ENCODE measurements around the gene PCSK5.

The PCSK5 gene

DNA sequence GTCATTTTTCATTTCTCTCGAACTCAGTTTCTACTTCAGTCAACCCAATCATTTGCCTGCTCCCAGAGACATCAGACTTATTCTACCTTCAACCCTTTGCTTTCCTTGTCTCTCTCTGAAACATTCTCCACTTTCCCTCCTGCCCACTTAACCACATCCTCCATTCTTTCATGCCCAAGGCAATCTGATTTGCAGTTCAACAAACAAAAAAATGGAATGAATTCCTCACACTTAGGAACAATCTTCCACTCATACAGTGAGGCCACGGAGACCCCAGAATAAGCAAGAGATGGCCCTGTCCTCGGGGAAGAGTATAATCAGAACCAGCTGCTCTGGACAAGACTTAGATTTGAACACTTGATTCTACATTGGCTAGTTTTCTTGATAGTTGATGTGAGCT, 323.3 kb downstream of the PCSK5 start:
- DNase-seq = no peak

DNA sequence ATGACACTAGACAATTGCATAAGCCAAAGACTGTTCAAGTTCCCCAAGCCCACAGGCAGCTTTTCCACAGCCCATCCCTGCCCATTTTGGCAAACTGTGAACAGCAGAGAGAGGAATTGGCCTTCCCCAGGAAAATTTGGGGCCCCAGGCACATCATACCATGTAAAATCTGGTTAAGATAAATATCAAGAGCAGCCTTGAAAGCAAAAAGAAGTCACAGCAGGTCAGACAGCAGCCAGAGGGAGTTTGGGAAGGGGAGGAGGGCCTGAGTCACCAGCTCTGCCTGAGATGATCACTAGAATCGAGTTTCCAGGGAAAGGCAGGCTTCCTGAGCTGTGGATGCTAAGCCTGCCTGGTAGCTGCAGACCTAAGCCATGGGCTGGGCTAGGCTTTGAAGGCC, 324.6 kb downstream of the PCSK5 start:
- no peak for DNase-seq

- peak; percentile 63 for DNase-seq
Observed at GRCh38 chr9:76216161-76216649, 325.7 kb downstream of the PCSK5 start.

DNA sequence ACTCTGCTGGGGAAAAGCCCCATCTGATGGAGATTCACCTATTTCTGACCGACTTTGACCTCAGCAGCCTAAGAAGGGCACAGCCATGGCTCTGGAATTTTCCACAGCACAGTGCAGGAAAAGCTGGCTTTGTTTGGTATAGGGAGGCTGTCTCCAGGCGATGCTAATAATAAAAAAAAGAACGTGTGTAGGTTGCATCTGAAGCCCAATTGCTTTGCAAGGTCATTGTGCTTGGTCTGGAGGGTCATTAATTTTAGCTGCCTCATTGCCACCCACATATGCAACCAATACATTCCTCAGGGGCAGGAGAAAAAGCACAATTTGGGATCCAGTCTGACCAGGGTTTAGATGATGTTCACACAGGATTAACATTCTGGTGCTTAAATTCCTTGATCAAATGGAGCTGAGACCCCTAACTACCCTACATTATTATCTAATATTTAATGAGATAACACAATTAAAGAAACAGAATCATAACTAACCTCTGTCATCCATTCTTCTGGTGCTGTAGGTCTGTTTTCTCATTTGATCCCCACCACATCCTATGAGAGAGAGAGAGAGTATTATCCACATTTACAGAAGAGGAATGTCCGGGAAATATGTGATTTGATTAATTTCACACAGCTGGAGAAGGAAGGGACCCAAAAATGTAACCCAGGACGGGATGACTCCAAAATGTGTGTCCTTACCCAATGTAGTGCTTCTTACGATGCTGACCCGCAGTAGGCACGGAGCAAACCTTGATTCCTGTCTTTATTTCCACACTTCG, 327.8 kb downstream of the PCSK5 start:
- DNase-seq = no peak

DNA sequence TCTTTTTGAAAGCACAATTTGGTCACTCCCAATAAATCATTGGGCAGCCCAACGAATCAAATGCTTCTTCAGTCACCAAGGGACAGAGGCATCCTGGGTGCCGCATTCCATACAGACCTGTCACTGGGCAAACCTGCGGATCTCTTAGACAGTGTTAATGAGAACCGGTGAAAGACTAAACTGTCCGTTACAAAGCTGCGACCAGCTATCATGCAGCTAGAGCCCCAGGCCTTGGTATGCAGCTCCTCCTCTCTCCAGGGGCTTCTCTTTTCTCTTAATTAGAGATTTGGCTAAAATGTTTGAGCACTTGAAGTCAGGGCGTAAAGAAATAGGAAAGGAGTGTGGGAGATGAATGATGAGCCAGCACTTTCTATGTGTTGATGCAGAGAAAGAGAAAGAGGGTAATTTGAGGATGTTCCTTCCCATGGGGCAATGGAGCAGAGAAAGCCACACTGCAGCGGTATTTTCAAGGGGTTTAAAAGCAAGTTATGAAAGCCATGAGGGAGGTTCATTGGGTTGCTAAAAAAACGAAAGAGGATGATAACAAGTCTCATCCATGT, 328.5 kb downstream of the PCSK5 start:
- DNase-seq = peak; percentile 5

- DNase-seq = no peak
Observed at GRCh38 chr9:76219560-76220151, 329.2 kb downstream of the PCSK5 start.

DNA sequence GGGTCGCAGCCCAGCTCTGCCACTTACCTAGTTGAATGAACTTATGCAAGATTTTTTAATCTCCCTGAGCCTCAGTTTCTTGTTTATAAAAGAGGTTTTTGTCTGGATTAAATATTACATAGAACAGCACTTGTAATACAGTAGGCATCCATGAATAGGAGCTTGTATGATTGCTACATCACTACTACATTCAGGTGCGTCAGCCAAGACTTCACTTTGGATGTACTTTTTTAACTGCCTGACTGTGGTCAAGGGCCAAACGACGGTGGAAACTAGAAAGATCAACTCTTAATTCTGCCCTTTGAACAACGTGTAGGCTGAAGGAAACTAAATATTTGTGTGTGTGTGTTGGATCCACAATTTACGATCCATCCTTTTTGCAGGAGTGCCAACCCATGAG, 330.9 kb downstream of the PCSK5 start:
- no peak for DNase-seq

DNA sequence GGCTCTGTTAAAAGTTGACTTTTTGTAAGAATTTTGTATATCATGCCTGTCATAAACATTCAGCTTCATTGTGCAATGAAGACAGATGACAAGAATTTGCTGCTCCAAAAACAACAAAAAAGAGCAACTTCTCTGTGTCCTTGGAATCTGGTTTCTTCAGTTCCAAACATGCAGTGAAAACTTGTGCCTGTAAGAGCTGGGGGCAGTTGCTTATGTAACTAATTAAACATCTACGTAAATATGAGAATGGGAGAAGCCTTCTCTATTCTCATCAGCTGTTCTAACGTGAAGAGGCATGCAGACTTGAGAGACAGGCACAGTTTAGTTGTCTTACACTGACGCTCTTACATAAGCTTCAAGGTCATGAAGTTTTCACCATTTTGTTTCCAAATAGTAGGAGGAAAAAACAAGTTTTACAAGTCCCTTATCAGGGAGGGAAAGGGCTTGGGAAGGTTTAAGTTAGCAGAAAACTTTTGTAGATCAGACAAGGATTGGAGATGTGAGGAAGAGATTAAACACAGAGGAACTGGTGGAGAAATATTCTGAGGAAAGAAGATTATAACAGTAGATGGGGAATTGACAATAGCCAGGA, 333.4 kb downstream of the PCSK5 start:
- DNase-seq = no peak

- DNase-seq = no peak
Observed at GRCh38 chr9:76227156-76227555, 336.7 kb downstream of the PCSK5 start.

- peak; percentile 45 for DNase-seq
Observed at GRCh38 chr9:76231001-76231400, 340.5 kb downstream of the PCSK5 start.

DNA sequence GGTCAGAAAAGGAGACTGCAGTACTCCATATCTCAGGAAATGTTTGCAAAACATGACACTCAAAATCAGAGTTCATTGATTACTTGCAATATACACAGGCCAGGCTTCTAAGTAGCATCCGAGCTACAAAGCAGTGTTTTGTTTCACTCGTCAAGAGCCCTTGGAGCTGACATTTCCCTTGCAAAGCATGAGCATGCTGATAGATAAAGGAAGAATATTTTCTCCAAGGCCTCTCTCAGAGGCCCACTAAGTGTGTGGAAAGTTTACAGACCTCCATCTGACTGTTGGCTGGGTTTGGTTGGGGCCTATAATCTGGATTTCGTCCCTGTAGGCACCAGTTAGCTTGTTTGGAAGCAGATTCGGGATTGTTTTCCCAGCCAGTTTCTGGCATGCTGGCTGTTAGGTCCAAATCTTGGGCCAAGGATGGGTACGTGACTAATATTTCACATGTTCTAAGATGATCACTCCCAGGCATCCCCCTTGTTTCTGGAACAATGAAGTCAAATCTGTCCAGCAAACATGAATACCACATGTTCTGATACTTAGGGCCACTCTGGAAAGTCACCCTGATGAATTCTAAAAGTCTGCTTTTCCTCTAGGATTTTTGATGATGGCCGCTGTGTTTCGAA, 342.5 kb downstream of the PCSK5 start:
- no peak for DNase-seq

DNA sequence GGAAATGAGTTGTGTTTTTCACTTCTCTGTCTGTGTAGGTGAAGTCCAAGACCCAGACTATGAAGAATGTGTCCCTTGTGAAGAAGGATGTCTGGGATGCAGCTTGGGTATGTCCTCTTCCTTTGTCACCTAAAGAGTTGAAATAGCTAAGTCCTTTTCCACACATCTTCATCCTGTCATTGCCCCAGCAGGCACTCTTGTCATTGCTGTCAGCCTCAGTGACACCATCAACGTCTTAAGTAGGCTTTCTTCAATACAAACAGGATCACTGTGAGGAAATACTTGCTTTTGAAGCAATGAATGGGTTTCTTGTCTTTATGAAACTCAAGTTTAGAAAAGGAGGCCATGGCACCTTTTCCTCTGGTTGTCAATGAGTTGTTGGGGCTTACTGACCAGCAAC, 350.1 kb downstream of the PCSK5 start:
- no peak for DNase-seq

DNA sequence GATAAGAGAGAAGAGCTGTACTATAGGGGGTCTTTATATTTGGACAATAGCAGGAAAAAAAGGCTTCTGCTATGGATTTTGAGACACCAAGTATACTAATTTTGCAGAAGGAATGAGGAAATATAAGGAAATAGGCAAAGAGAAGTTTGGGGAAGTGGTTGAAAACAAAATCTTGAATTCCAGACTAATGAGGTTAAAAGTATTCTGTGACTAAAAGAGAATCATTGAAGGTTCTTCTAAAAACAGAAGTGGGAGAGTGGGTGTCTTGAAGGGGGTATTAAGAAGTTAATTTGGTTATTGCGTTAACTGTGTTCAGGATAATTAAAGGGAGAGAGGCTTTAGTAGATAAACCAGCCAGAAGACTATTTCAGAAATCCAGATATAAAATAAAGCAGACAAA, 355.0 kb downstream of the PCSK5 start:
- peak; percentile 59 for DNase-seq

DNA sequence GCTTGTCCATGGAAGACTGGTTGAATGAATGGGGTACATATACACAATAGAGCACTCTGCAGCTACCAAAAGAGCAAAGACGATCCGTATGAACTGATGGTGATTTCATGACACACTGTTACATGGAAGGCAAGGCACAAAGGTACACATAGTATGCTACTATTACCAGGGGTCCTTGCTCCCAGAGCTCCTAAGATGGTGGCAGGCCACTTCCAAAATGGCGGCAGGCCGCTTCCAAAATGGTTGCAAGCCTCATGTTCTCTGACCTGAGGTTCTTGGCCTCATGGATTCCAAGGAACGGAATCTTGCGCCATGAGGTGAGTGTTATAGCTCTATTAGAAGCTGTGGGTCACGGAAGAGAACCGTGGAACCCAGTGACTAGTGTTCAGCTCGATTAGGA, 356.2 kb downstream of the PCSK5 start:
- DNase-seq = no peak

GRCh38 chr9:76247426-76247825, 357.0 kb downstream of the PCSK5 start:
- DNase-seq = no peak

GRCh38 chr9:76249309-76249708, 358.8 kb downstream of the PCSK5 start:
- DNase-seq = no peak

DNA sequence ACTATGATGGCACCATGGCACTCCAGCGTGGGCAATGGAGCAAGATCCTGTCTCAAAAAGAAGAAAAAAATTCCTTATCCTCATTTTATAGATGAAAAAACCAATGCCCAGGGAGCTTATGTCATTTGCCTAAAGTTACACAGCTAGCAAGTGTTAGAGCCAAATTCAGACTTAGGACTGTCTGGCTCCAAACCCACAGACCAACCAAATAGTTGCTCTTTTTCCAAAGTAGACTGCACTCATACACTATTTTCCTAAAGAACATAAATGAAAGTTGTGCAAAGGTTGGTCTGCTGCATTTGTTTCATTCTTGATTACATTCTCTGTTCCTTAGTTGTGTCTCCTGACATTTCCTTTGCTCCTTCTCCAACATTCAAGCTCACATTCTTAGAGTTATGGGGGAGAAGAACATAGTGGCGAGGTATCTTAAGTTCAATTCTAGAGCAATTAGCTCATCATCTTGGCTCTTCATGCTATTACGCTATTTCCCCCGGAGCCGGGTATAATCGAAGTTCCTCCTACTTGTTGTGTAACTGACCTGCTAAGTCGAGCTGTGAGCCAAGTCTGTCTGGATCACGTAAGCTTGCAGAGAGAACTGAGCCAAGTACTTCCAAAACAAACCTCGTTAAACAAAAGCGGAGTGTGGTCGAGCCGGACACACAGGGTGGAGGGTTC, 365.4 kb downstream of the PCSK5 start:
- DNase-seq = peak; percentile 70

GRCh38 chr9:76257311-76257710, 366.8 kb downstream of the PCSK5 start:
- DNase-seq = no peak

DNA sequence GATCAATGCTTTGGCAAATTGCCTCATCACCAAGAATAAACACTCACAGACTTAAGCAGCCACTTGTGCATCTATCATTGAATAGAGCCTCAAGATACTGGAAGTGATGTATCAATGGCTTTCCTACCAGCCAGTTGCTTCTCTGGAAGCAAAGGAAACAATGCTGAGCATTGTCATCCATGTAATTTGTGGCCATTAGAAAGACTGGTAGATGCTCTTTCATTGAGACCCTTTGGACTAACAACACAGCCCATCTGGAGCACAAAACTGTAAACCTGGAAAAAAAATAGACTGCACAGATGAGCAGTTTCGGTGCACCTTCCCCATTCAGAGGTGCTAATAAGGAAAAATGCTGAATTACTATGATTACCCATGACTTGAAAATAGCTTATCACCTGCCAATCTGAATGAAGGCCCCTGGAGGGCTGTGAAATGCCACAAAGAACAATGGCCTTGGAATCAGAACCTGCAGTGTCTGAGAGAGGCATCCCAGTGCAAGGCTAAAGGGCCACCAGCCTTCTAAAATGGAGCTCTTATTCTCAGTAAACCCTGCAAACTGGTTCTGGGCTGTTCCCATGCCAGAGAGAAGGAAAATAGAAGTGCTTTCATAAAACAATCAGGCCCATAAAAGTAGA, 376.3 kb downstream of the PCSK5 start:
- no peak for DNase-seq

DNA sequence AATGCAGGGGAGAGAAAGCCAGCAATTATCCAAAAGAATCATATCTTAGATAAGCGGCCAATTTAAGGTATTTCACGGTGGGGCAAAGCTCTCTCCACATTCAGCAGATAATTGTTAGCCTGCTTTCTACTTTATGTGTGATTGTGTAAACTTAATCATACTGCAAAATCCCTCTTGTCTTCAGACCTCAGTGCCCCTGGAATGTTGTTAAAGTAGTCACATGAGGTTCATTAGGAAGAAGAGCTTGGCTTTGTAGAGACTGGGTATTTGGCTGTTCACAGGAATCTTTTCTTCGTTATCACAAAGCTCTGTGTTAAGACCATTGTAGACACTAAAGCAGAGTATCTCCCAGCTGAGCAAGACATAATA, 376.8 kb downstream of the PCSK5 start:
- no peak for DNase-seq

- no peak for DNase-seq
Observed at GRCh38 chr9:76269789-76270188, 379.3 kb downstream of the PCSK5 start.

GRCh38 chr9:76271755-76272154, 381.3 kb downstream of the PCSK5 start:
- DNase-seq = no peak
